Measurements from ENCODE around the gene LRRC1. TPM values are rescaled to one million over a fixed set of nuclear protein-coding genes. Genes with fewer than 3 reads are reported as not detected.

LRRC1 gene
- total and polyA plus RNA-seq, 2 of the 13 experiments (the other 11 are each of a cell fraction or from before 2014, with no cell fraction given), result 15.6 to 27.7 TPM

DNA sequence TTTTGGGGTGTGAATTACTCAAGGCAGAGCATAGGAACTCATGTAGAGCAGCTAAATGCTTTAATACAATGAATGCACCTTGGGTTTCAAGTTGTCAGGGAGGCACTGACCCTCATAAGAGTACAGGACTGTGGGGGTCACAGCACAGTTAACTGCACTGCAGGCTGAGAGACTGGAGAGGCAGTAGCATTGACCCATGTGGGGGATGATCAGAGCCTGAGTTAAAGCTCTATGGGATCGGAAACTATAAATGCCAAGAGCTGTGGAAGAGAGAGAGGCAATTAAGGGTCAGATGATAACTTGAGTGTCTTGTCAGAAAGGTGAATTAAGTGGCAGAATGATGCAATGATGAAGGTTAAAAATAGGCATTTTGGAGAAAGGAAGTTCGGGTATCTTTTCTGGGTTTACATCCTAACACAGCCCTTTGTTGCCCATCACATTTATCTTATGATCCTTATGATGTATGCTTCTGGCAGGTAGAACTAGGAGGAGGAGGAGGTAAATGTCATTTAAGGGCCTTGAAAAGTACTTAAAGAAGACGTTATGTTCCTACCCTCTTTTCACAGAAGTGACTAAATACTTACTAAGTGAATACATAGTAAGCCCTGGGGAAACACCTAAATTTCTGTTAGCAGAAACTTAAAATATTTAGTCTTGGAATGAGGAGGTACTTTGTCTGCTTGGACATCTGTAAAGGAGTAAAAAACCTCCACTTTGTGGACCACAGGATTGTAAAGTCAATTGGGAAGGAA is 24.2 kb downstream of the LRRC1 start:
- POLR2A ChIA-PET, result no interaction called here
- Histone ChIP-seq H3K4me3 (replicated peaks in 1 of 3; ENCODE audit: insufficient read depth in 1 of 3, low read depth in 2 of 3, low read length in 3 of 3) (no peak overlapping the region), H3K4me2 (ENCODE audit: low read depth, low read length) (no peak overlapping the region), H3K27me3 (ENCODE audit: control insufficient read depth in 1 of 2, insufficient read depth in 2 of 2, low read length in 2 of 2) (no peaks in the 10 kb centered on the region), H3K9ac (ENCODE audit: insufficient read depth, low read depth, low read length) (no peak overlapping the region), H3K4me1 (ENCODE audit: insufficient read depth, low read length) (peaks cover 28% of the 10 kb centered on the region), H3K79me2 (ENCODE audit: insufficient read depth, low read length) (peaks cover 81% of the 10 kb centered on the region), H3K9me3 (ENCODE audit: low read length) (no peaks in the 10 kb centered on the region), H3K27ac (ENCODE audit: extremely low read length, insufficient read depth, low read length) (no peak overlapping the region), H4K20me1 (ENCODE audit: insufficient read depth, low read length) (peaks cover 13% of the 10 kb centered on the region; the same call in 1 of the 2 replicates), H3K36me3 (replicated peaks in 1 of 2; ENCODE audit: control insufficient read depth in 1 of 2, insufficient read depth in 2 of 2, low read length in 2 of 2) (no peaks in the 10 kb centered on the region), H2AFZ (ENCODE audit: low read length) (no peak overlapping the region)
- intact Hi-C loops (cut with micrococcal nuclease; ENCODE audit: unreplicated experiment), result loop anchor here (5.0 kb wide), 1 partner anchor 38 kb away; no protein-coding TSS in a partner anchor
- no TSS peak for BruUV-seq (replicated peaks)
- 62% methylated on average over 3 of the region's 3 CpGs for WGBS (ENCODE audit: low lambda C conversion rate)
- no peak for FAIRE-seq
- TF ChIP-seq ATF7 (IDR thresholded peaks at IDR 0.05) (0 out of 2 replicates have a peak, but pooled peaks have one; percentile 14), ATF7 (CRISPR knock-in tag; IDR thresholded peaks at IDR 0.05) (no peak), TEAD3 (CRISPR knock-in tag; optimal IDR thresholded peaks at IDR 0.05; ENCODE audit: borderline replicate concordance) (no peak), ZNF343 (CRISPR knock-in tag; IDR thresholded peaks at IDR 0.05) (no peak)
- no peak for DNase-seq (ENCODE audit: low spot score)
- ATAC-seq, result no peak
- in situ Hi-C loops (cut with HindIII; ENCODE audit: extremely low pct_ligation_motif_present, low pct_unique_long_range_greater_than_20kb), result no loop called here
- CTCF ChIA-PET (ENCODE audit: low intra/inter-chr PET ratio, low total read pairs), result no interaction called here

DNA sequence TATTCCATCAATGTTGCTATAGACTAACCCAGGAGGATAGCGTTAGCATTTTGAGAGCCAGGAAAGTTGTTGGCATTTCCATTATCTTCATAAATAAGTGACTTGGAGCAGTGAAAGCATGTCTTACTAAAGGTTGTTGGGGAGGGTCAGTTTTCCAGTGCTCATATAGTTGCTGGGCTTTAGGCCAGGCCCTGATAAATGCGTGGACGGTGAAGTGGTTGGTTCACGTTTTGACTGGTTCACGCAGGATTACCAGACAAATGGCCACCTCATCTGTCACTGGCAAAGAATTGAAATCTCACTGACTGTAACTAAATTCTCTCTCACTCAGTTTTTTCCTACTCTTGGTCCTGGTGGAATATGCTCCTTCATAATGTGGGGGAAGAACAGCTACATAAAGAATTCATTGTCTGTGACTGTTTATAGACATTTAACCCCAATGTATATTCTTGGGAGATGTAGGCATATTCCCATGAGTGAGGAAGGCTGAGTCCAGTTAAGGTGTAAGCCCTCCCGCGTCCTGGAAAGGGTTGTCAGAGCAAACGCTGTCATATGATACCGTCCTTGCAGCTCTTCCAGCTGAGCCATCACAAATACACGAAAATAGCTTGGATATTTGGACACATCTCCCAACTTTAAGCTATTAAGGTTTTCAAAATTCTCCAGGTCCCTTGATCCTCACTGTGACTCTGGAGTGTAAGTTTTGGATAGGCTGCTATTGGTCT is 27.8 kb downstream of the LRRC1 start:
- ChIA-PET CTCF (ENCODE audit: low intra/inter-chr PET ratio, low total read pairs) (no interaction called here), POLR2A (interaction anchor here (1.0 kb wide), 1 partner anchor 28 kb away, joined by 3 read pairs; the partner anchor contains the start of gene LRRC1)
- Histone ChIP-seq H3K36me3 (replicated peaks in 1 of 2; ENCODE audit: control insufficient read depth in 1 of 2, insufficient read depth in 2 of 2, low read length in 2 of 2) (no peaks in the 10 kb centered on the region), H3K4me2 (ENCODE audit: low read depth, low read length) (no peak overlapping the region), H3K4me3 (replicated peaks in 1 of 3; ENCODE audit: insufficient read depth in 1 of 3, low read depth in 2 of 3, low read length in 3 of 3) (no peak overlapping the region), H3K27me3 (ENCODE audit: control insufficient read depth in 1 of 2, insufficient read depth in 2 of 2, low read length in 2 of 2) (no peaks in the 10 kb centered on the region), H3K27ac (ENCODE audit: extremely low read length, insufficient read depth, low read length) (no peak overlapping the region), H3K79me2 (ENCODE audit: insufficient read depth, low read length) (peaks cover 80% of the 10 kb centered on the region), H3K4me1 (ENCODE audit: insufficient read depth, low read length) (peaks cover 34% of the 10 kb centered on the region), H4K20me1 (ENCODE audit: insufficient read depth, low read length) (peaks cover 4% of the 10 kb centered on the region), H3K9me3 (ENCODE audit: low read length) (no peaks in the 10 kb centered on the region), H2AFZ (ENCODE audit: low read length) (no peak overlapping the region), H3K9ac (ENCODE audit: insufficient read depth, low read depth, low read length) (no peak overlapping the region)
- intact Hi-C loops (cut with micrococcal nuclease; ENCODE audit: unreplicated experiment) (no loop called here), in situ Hi-C loops (cut with HindIII; ENCODE audit: extremely low pct_ligation_motif_present, low pct_unique_long_range_greater_than_20kb) (no loop called here)
- DNase-seq (ENCODE audit: low spot score), result no peak
- WGBS (ENCODE audit: low lambda C conversion rate), result 97% methylated on average over 10 of the region's 10 CpGs
- FAIRE-seq, result no peak
- TF ChIP-seq, protein P1, sequence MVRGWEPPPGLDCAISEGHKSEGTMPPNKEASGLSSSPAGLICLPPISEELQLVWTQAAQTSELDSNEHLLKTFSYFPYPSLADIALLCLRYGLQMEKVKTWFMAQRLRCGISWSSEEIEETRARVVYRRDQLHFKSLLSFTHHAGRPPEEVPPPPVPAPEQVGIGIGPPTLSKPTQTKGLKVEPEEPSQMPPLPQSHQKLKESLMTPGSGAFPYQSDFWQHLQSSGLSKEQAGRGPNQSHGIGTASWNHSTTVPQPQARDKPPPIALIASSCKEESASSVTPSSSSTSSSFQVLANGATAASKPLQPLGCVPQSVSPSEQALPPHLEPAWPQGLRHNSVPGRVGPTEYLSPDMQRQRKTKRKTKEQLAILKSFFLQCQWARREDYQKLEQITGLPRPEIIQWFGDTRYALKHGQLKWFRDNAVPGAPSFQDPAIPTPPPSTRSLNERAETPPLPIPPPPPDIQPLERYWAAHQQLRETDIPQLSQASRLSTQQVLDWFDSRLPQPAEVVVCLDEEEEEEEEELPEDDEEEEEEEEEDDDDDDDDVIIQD (CRISPR knock-in tag; IDR thresholded peaks at IDR 0.05; ENCODE audit: low read depth), result 0 out of 2 replicates have a peak, but pooled peaks have one; percentile 33
- no peak for TF ChIP-seq TEAD2 (CRISPR knock-in tag; IDR thresholded peaks at IDR 0.05)
- no peak for ATAC-seq
- BruUV-seq (replicated peaks), result no TSS peak

Measured in HepG2 (cell line).